Right ventricle myocardium inferior (tissue), 1 donor: ENCODE data around the gene UTP18. TPM values are rescaled to one million over a fixed set of nuclear protein-coding genes. Genes with fewer than 3 reads are reported as not detected.
A peak's percentile ranks its signal among the peaks of the same experiment; 100 is the strongest.
"Not testable (repeated sequence)": the region's sequence is repeated elsewhere in the genome, so short reads cannot be mapped to it uniquely, and the experiment has no call there.

Source experiments
- ATAC-seq: fragments of 200-7000 bp; cut with Tn5 transposase; one replicate; pipeline ENCODE4 v1.9.1; 2020; ENCODE audit warnings: mild to moderate bottlenecking, moderate library complexity
- DNase-seq: peaks from one replicate; pipeline ENCODE4 v3.0.0; 2021; ENCODE audit errors: missing footprints
- intact Hi-C: fragments of 100-400 bp; cut with DNase I; formaldehyde crosslinking; loops from one replicate; pipeline ENCODE4 v1.11.0; 2022
- total RNA-seq: library from RNA; stranded (reverse); fragmentation: NEBNext Ultra II Directional; extraction: Animal tissue kit (Norgen Biotek cat#: 25700); gene quantifications from one replicate; pipeline ENCODE4 v1.2.1, GENCODE V29; 2021
- donor health status: DM: no; HTN: yes; CAD: no; lungs with severe emphysema.

Gene UTP18
- total RNA-seq, 1 donor from 2014 or later = 6.9 TPM

DNA sequence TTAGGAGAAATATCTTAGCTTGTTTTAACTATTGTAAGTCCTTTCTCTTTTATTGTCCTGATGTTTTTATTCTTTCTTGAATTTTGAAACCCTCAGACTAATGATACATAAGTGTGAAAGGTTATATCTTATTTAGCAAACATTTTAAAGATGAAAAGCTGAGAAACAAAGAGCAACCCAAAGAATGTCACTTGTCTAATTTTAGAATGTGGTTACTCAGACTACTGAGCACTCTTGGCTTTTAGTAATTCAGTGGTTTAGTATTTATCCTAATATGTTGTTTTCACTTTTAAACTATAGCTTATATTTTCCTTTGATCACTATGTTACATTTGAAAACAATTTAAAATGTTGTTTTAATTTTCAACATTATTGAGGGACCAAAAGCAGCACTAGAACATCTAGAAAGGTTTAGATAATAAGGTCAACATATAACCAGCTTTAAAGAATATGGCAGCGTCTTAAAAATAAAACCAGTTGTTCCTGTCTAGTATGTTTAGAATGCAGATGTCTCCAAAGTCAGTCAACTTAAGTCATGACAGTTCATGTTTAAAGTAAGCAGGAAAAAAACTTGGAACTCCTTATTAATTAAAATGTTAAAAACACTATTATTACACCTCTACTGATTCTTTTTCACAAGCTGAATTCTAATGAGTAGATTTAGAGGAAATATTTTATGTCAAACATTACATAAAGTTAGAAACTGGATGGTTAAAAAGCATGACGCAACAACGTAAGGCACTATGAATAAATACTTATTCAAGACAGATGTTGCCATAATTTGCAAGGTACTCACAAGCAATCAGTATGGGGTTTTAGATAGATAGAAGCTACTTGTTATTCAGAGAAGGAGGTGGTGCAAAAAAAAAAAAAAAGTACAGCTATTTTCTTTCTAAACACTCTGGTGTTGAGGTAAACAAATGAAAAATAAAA, 2.9 kb upstream of the UTP18 start:
- intact Hi-C loops = no loop called here
- ATAC-seq (no peak), DNase-seq (no peak)

DNA sequence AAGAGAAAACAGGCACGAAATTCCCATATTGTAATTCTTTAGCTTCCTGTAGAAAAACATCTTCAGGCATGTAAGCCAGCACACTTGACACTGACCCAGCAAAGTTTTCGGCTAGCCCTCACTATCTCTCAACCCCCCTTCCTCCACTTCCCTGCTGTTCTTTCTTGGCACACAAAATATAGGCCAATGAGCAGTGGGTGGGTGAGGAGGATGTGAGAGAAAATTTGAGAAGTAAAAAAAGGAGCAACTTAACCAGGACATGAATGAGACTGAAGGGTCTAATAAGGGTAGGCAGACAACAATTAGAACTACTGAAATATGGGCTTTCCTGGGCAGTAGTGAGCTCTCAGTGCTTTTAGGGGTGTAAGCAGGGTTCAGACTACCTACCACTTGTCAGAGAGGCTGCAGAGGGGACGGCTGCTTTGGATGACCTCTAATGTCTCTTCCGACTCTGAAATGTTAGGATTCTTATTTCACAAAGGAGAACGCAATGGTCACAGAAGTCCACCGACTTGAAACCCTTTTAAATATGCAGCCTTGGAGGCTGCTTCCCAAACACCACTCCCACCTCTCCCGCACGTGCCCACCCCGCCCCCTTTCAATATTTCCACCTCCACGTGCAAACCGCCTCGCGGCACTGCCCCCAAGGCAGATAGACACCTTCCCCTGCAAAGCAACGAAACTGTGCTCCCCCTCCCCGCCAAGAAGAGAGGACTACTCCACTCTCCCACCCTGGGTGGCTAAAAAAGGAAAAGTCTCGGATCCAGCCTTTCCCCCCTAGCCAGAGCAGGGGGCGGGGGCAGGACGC, 1.4 kb upstream of the UTP18 start:
- ATAC-seq (no peak), DNase-seq (peak; percentile 58)
- intact Hi-C loops = no loop called here

DNA sequence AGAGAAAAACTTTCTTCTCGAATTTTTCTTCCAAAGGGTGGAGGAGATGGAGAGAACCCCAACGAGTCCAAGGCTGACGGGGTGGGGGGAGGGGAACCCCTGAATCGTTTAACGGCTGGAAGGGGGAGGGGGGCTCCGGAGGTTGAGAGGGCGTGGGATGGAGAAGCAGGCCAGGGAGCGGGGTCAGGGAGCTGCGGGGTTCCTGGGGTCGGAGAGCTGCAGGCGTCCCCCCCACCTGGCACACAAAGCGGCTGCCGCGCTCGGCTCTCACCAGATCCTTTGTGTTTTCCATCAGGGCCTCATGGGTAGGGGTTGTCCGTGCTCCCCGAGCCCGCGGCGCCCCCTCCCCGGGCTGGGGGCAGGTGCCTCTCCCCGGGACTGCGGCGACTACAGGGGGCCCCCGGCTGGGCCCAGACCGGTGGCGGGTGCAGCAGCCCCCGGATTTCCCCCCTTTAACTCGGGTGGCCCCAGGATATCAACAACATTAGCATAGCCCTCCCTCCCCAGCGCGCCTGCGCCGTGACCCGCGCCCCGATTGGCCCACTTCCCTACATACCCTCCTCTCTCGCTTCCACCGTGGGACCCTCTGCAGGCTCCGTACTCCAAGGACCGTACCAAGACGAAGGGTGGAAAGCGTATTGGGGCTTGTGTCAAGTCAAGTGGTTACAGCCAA, 646 bp upstream of the UTP18 start, which contains the start of gene MBTD1:
TSS of gene MBTD1 (minus strand) at position 486 of the 673 bp plus-strand sequence. CDS start 34,888 bp downstream, outside the sequence.
- intact Hi-C loops = loop anchor here (5.0 kb wide), 1 partner anchor 92 kb away; the partner anchor contains the start of gene NME2
- peak; percentile 95 for ATAC-seq
- peak; percentile 96 for DNase-seq

DNA sequence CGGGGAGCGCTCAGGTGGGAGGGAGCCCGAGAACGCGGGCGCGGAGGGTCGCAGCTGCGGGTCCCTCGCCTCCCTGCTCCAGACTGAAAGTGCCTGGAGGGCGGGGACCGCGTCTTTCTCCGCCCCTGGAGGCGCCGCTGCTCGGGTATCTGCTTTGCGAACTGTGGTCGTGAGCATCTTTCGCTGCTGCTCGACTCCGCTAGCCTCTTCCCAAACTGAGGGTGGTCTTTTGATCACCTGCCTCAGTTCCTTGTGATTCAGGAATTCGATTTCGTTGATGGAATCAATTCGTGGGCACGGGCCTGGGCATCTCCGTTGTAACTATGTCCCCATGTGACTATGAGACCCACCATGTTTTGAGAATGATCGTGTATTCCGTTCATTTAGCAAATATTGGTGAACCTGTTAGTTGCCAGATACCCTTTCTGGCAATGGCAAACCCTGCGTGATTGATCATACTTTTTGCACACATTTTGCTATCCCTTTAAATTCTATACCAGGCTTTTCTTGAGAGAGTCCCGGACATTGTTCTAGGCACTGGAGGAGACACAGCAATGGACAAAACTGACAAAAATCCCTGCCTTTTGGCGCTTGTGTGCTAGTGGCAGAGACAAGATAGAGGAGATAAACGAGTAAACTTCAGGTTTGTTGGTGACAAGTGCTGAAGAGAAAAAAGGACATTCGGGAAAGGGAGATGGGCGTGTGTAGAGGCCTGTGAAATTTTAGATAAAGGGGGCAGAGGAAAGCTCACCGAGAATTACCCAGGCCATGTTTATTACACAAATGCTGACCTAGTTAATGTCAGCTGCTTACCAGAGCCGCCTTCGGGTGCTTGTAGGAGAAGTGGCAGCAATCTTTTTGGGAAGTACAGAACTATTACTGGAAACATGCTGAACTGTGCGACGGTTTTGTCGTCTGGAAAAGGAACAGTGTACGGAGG, 948 bp downstream of the UTP18 start:
- intact Hi-C loops = loop anchor here (5.0 kb wide), 1 partner anchor 94 kb away; the partner anchor contains the start of gene NME2

DNA sequence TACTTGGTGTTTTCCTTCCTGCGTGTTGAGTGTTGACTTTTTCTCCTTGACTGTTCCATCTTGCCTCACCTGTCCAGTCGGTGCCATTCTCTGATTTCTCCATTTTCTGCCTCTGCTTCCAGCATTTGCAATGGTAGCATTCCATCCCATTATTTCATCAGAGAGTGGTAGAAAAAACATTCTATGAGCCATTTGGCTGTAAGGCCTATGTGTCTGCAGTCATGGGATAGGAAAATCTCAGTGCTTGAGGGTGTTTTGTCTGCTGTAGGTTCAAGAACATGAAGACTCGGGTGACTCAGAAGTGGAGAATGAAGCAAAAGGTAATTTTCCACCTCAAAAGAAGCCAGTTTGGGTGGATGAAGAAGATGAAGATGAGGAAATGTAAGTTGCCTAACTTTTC, 2.7 kb downstream of the UTP18 start:
- ATAC-seq (no peak), DNase-seq (no peak)
- intact Hi-C loops = loop anchor here (5.0 kb wide), 1 partner anchor 96 kb away; the partner anchor contains the start of gene NME2

More for the DNA sequence above, 948 bp downstream of the UTP18 start:
- ATAC-seq (no peak), DNase-seq (peak; percentile 84)

DNA sequence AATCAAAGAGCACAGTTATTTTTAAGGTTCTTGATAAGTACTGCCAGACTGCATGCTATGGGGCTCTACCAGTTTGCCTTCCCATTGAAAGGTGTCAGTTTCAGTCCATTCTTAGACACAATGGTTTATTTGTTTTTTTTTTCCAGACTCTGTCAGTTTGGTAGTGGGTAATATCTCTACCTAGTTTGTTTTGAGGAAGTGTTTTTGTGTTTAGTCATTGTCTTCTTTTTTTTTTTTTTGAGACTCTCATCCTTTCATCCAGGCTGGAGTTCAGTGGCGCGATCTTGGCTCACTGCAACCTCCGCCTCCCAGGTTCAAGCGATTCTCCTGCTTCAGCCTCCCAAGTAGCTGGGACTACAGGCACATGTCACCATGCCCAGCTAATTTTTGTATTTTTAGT, 4.1 kb downstream of the UTP18 start:
- not testable (repeated sequence) for ATAC-seq, DNase-seq
- intact Hi-C loops = loop anchor here (5.0 kb wide), 1 partner anchor 97 kb away; the partner anchor contains the start of gene NME2

DNA sequence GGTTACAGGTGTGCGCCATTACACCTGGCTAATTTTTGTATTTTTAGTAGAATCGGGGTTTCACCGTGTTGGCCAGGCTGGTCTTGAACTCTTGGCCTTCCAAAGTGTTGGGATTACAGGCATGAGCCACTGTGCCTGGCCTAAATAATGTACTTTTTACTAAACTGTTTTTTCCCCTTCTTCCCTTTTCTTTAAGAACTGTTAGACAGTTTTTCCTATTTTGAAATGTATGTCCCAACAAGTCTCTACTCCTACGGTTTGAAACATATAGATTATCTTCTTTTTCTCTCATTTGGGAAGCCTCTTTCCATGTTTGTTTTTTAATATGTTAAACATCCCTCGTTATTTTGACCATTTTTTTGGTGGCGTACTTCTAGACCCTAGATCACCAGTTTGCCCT, 9.6 kb downstream of the UTP18 start:
- intact Hi-C loops = no loop called here
- ATAC-seq (no peak), DNase-seq (no peak)

DNA sequence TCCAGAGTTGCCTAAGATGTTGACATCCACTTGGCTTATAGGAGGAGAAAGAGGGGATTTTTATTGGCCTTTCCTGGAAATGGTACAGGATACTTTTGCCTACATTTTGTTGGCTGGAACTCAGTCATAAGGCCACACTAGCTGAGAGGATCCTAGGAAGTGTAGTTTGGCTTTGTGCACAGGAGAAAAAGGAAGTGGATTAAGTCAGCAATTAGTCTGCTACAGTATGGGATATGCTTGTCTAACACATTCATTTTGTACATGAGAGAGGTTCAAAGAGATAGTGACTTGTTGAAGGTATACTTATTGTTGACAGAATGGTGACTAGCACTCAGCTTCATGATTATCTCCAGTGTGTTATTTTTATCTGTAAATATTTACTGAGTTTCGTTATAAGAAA, 10.3 kb downstream of the UTP18 start:
- ATAC-seq (no peak), DNase-seq (no peak)
- intact Hi-C loops = no loop called here

DNA sequence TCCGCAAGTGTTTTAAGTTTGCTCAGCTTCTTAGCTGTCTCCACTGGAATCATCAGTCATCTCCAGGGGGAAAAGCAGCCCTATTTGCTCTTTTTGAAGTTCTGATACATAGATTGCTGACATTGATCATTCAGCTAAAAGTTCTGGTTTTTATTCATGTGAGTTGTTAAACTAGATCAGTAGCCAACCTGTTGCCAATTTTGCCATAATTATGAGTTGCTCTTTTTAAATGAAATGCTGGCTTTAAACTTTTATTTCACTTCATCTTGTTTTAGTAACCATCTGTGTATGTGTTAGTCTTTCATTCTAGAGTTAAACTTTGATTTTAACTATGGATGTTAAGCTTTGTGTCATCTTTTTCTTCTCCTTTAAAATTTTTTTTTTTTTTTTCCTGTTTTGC, 12.5 kb downstream of the UTP18 start:
- intact Hi-C loops = no loop called here
- ATAC-seq (no peak), DNase-seq (no peak)

DNA sequence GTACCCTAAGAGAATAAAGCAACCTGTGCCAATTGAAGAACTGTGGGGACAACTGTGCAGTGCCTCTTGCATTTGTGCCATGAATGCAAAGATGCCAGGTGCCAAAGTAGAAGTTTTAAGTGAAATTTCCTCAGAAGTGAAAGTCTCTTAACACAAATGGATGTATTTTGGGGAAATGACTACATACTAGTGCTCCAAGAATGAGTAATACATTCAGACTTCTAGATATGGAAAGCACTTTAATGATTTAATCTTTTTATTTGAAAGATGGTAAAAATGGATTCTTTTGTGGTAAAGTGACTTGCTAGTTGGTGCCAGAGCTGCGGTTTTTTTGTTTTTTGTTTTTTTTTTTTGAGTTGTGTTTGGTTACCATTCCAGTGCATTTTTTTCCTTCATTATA, 15.0 kb downstream of the UTP18 start:
- intact Hi-C loops = no loop called here
- DNase-seq (no peak), ATAC-seq (no peak)

DNA sequence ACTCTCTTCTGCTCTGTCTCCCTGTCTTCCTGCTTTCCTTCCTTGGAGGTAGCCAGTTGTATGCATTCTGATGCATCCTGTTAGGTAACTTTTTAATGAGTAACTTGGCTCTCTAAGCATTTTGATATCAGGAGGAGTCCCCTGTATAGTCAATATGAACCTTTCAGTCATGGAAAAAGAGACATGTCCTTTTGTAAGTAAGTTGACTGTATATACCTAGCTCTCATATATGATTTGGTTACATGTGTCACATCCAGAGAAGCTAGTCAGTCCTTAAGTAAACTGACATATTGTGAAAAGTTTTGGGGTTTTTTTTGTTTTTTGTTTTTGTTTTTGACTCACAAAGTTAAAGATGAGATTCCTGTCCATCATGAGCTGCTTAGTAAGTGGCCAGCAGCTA, 18.8 kb downstream of the UTP18 start:
- ATAC-seq (no peak), DNase-seq (no peak)
- intact Hi-C loops = no loop called here

DNA sequence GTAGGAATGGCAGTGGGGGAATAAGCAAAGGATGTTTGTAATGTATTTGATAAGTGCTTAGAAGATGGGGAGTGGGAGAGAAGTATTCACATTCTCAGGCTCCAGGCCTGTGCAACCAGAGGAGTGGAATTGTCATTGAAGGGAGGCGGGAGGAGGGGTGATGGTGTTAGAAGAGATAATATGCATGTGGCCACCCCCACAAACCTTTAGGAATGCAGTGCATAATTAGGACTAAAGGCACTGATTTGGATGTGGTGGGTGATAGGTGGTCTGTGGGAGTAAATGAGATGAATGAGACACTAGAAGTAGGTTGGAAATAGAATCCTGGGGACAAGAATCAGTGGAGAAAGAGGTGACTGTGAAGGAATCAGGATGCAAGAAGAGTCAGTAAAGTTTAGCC, 27.1 kb downstream of the UTP18 start:
- ATAC-seq = no peak
- no peak for DNase-seq
- intact Hi-C loops = no loop called here

DNA sequence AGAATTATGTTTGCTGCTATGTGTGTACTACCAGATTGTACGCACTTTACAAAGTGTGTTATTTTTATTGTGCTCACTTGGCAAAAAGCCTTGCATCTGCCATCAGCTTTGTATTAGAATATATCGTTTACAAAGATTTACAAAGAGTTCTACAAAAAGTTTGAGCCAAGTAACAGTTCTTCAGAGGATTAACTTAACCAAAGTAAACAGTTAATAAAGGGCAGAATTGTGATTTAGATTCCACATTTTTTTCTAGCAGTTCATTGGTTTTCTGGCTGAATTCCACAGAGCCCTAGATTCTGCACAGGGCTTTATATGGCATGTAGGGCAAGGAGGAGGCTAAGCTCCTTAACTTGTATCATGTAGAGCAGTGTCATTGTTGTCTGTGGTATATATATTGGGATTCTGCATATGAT, 29.4 kb downstream of the UTP18 start:
- ATAC-seq (no peak), DNase-seq (no peak)
- intact Hi-C loops = no loop called here

DNA sequence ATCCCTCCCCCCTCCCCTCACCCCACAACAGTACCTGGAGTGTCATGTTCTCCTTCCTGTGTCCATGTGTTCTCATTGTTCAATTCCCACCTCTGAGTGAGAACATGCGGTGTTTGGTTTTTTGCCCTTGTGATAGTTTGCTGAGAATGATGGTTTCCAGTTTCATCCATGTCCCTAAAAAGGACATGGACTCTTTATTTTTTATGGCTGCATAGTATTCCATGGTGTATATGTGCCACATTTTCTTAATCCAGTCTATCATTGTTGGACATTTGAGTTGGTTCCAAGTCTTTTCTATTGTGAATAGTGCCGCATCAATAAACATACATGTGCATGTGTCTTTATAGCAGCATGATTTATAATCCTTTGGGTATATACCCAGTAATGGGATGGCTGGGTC, 34.0 kb downstream of the UTP18 start:
- intact Hi-C loops, DNase-seq, ATAC-seq: not testable (repeated sequence)

DNA sequence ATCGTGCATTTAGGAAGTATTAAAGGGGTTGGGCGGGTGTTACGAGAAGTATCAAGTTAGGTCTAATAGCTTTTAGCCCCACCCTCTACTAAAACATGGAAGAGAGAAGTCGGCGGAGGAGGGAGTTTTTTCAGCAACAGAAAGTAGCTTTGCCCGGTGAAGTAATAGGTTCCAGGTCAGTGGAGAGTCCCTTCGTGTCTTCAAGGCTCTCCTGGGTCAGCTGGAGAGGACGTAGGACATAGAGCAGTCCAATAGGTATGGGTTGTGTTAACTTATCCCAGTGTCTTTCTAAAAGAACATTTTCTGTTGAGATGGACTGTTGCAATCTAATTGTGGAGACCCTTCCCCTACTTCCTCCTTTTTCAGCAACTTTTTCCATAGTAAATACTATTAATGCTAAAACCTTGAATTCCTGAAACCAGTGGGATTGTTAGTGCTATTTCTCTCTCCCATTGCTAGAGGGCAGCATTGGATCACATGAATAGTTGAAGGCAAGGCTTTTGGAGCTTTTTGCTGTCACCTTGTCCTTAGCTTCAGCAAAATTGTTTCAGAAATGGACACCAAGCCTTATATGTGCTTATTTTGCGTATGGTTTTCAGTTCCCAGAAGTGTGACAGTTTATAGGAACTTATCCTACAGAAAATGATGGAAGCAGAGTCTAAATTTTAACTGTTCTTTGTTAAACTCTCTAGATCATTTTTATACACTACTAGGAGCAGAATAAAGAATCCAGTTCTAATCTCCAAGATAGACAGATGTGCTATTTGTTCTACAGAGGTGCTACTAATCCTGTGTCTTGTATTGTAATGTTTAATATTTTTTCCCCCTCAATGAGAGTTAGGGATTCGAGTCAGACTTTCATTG, 38.4 kb downstream of the UTP18 start:
- ATAC-seq = no peak

DNA sequence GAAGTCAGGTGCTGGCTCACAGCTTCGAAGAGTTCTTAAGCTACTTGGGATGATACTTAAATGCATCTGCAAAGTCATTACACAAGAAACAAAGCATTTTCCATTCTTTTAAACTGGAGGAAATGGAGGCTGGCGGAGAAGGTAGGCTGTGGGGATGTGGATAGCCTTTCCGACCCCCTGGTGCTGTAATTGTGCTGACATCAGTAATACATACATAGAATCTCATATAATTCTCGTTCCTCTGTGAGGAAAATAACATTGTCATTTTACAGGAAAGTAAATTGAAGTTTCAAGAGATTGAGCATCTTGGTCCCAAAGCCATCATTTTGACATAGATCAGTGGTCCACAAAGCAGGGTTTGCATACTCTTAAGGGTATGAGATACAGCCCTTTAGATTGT, 39.5 kb downstream of the UTP18 start:
- intact Hi-C loops = loop anchor here (2.0 kb wide), 1 partner anchor 237 kb away; no protein-coding TSS in a partner anchor
- no peak for DNase-seq
- ATAC-seq = no peak

More for the DNA sequence above, 38.4 kb downstream of the UTP18 start:
- DNase-seq = no peak
- intact Hi-C loops = loop anchor here (2.0 kb wide), 1 partner anchor 238 kb away; no protein-coding TSS in a partner anchor

DNA sequence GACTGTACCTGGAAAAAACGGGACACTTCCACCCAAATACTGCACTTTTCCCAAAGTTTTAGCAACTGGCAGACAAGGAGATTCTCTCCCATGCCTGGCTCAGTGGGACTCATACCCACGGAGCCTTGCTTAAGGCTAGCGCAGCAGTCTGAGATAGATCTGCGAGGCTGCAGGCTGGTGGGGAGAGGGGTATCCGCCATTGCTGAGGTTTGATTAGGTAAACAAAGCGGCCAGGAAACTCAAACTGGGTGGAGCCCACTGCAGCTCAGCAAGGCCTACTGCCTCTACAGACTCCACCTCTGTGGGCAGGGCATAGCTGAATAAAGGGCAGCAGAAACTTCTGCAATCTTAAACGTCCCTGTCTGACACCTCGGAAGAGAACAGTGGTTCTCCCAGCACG, 44.8 kb downstream of the UTP18 start:
- intact Hi-C loops = no loop called here
- no peak for ATAC-seq
- DNase-seq = no peak
